ENCODE data around the gene VPS51. TPM values are rescaled to one million over a fixed set of nuclear protein-coding genes. Genes with fewer than 3 reads are reported as not detected.

Gene VPS51
- total and polyA plus RNA-seq, 9 of the 15 experiments (the other 6 are each of a cell fraction or from before 2014, with no cell fraction given), result 1.8 to 143 (median 46.8) TPM

DNA sequence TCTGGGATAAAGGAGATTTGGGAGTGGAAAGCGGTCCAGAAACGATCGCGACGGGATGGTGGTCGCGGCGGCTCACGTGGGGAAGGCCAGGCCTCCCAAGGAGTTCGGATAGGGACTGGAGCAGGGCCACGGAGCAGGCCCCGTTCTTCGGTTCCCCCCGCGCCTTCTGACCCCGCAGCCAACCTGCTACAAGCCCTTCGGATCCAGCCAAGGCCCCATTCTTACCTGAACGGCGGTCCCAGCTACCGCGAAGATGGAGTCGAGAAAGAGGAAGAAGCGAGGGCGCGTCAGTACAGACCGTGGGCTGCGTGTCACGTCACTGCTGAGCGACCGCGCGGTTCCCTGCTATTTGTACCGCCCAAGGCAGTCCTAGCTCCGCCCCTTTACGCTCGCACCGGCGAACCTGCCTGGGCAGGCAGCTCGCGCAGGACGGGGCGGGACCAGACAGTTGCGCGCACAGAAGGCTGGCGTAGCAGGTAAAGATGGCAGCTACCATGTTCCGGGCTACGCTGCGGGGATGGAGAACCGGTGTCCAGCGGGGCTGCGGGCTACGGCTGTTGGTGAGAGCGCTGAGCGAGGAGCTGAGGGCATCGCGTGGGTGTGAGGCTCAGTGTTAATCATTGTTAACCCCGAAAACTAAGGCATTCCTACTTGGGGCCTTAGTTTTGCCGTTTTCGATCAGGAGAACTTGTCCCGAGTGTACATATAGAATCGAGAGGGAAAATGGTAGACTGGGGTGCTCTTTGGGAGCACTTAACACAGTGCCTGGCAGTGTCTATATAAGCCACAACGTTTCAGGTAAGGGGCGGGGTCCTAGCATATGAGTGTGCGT lies 26.1 kb downstream of the VPS51 start, which contains the start of the genes FAU and MRPL49 (continued):
- 0 out of 2 replicates have a peak, but pooled peaks have one; percentile 6 for TF ChIP-seq ZBTB17 (CRISPR knock-in tag; IDR thresholded peaks at IDR 0.05)
- peak; percentile 28 for TF ChIP-seq CCNT2 (IDR thresholded peaks at IDR 0.05; ENCODE audit: borderline replicate concordance, extremely low read depth, insufficient read length, low read depth, low read length)
- TF ChIP-seq RBM14 (IDR thresholded peaks at IDR 0.05; ENCODE audit: borderline replicate concordance, insufficient read depth, low read depth, low read length), result no peak
- TF ChIP-seq, protein P1, sequence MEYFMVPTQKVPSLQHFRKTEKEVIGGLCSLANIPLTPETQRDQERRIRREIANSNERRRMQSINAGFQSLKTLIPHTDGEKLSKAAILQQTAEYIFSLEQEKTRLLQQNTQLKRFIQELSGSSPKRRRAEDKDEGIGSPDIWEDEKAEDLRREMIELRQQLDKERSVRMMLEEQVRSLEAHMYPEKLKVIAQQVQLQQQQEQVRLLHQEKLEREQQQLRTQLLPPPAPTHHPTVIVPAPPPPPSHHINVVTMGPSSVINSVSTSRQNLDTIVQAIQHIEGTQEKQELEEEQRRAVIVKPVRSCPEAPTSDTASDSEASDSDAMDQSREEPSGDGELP (CRISPR knock-in tag; IDR thresholded peaks at IDR 0.05; ENCODE audit: borderline replicate concordance), result peak; percentile 84
- TF ChIP-seq, protein P2, sequence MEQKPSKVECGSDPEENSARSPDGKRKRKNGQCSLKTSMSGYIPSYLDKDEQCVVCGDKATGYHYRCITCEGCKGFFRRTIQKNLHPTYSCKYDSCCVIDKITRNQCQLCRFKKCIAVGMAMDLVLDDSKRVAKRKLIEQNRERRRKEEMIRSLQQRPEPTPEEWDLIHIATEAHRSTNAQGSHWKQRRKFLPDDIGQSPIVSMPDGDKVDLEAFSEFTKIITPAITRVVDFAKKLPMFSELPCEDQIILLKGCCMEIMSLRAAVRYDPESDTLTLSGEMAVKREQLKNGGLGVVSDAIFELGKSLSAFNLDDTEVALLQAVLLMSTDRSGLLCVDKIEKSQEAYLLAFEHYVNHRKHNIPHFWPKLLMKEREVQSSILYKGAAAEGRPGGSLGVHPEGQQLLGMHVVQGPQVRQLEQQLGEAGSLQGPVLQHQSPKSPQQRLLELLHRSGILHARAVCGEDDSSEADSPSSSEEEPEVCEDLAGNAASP (IDR thresholded peaks at IDR 0.05), result no peak
- TF ChIP-seq HDAC1 (IDR thresholded peaks at IDR 0.05), result no peak; a peak in 2 of 4 replicates
- TF ChIP-seq, protein P3, sequence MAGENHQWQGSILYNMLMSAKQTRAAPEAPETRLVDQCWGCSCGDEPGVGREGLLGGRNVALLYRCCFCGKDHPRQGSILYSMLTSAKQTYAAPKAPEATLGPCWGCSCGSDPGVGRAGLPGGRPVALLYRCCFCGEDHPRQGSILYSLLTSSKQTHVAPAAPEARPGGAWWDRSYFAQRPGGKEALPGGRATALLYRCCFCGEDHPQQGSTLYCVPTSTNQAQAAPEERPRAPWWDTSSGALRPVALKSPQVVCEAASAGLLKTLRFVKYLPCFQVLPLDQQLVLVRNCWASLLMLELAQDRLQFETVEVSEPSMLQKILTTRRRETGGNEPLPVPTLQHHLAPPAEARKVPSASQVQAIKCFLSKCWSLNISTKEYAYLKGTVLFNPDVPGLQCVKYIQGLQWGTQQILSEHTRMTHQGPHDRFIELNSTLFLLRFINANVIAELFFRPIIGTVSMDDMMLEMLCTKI (IDR thresholded peaks at IDR 0.05; ENCODE audit: partially characterized antibody), result no peak
- TF ChIP-seq, protein P4, sequence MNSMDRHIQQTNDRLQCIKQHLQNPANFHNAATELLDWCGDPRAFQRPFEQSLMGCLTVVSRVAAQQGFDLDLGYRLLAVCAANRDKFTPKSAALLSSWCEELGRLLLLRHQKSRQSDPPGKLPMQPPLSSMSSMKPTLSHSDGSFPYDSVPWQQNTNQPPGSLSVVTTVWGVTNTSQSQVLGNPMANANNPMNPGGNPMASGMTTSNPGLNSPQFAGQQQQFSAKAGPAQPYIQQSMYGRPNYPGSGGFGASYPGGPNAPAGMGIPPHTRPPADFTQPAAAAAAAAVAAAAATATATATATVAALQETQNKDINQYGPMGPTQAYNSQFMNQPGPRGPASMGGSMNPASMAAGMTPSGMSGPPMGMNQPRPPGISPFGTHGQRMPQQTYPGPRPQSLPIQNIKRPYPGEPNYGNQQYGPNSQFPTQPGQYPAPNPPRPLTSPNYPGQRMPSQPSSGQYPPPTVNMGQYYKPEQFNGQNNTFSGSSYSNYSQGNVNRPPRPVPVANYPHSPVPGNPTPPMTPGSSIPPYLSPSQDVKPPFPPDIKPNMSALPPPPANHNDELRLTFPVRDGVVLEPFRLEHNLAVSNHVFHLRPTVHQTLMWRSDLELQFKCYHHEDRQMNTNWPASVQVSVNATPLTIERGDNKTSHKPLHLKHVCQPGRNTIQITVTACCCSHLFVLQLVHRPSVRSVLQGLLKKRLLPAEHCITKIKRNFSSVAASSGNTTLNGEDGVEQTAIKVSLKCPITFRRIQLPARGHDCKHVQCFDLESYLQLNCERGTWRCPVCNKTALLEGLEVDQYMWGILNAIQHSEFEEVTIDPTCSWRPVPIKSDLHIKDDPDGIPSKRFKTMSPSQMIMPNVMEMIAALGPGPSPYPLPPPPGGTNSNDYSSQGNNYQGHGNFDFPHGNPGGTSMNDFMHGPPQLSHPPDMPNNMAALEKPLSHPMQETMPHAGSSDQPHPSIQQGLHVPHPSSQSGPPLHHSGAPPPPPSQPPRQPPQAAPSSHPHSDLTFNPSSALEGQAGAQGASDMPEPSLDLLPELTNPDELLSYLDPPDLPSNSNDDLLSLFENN (IDR thresholded peaks at IDR 0.05; ENCODE audit: low read depth in 2 of 2, low read length in 2 of 2), result peak in 1 of 2 experiments; percentile 59; a peak in 1 of 4 replicates
- TF ChIP-seq, protein P5, sequence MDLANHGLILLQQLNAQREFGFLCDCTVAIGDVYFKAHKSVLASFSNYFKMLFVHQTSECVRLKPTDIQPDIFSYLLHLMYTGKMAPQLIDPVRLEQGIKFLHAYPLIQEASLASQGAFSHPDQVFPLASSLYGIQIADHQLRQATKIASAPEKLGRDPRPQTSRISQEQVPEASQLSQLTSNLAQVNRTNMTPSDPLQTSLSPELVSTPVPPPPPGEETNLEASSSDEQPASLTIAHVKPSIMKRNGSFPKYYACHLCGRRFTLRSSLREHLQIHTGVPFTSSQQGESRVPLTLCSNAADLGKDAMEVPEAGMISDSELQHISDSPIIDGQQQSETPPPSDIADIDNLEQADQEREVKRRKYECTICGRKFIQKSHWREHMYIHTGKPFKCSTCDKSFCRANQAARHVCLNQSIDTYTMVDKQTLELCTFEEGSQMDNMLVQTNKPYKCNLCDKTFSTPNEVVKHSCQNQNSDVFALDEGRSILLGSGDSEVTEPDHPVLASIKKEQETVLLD (IDR thresholded peaks at IDR 0.05), result peak; percentile 91
- TF ChIP-seq POLR2AphosphoS5 (IDR thresholded peaks at IDR 0.05; ENCODE audit: control insufficient read depth, insufficient read depth, low read depth, low read length), result peak; percentile 90
- peak; percentile 98 for TF ChIP-seq MTA1 (IDR thresholded peaks at IDR 0.05; ENCODE audit: borderline replicate concordance)
- TF ChIP-seq, protein P6, sequence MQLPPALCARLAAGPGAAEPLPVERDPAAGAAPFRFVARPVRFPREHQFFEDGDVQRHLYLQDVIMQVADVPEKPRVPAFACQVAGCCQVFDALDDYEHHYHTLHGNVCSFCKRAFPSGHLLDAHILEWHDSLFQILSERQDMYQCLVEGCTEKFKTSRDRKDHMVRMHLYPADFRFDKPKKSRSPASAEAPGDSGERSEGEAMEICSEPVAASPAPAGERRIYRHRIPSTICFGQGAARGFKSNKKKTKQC (CRISPR knock-in tag; IDR thresholded peaks at IDR 0.05), result 0 out of 2 replicates have a peak, but pooled peaks have one; percentile 19
- TF ChIP-seq, protein P7, sequence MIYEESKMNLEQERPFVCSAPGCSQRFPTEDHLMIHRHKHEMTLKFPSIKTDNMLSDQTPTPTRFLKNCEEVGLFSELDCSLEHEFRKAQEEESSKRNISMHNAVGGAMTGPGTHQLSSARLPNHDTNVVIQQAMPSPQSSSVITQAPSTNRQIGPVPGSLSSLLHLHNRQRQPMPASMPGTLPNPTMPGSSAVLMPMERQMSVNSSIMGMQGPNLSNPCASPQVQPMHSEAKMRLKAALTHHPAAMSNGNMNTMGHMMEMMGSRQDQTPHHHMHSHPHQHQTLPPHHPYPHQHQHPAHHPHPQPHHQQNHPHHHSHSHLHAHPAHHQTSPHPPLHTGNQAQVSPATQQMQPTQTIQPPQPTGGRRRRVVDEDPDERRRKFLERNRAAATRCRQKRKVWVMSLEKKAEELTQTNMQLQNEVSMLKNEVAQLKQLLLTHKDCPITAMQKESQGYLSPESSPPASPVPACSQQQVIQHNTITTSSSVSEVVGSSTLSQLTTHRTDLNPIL (CRISPR knock-in tag; IDR thresholded peaks at IDR 0.05), result no peak
- peak; percentile 39; the same call in 1 of the 2 replicates for TF ChIP-seq SMARCE1 (IDR thresholded peaks at IDR 0.05)

All from K562 (cell line).